TTC549 (cell line): ENCODE data around the gene CROT.
"Not testable (repeated sequence)": the region's sequence is repeated elsewhere in the genome, so short reads cannot be mapped to it uniquely, and the experiment has no call there.

ENCODE experiments used
- FAIRE-seq: peaks from 2 replicates; lab custom pipeline; 2012; peaks lifted over from hg19 to GRCh38; lab: Jason Lieb, UNC

CROT gene, protein sequence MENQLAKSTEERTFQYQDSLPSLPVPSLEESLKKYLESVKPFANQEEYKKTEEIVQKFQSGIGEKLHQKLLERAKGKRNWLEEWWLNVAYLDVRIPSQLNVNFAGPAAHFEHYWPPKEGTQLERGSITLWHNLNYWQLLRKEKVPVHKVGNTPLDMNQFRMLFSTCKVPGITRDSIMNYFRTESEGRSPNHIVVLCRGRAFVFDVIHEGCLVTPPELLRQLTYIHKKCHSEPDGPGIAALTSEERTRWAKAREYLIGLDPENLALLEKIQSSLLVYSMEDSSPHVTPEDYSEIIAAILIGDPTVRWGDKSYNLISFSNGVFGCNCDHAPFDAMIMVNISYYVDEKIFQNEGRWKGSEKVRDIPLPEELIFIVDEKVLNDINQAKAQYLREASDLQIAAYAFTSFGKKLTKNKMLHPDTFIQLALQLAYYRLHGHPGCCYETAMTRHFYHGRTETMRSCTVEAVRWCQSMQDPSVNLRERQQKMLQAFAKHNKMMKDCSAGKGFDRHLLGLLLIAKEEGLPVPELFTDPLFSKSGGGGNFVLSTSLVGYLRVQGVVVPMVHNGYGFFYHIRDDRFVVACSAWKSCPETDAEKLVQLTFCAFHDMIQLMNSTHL

DNA sequence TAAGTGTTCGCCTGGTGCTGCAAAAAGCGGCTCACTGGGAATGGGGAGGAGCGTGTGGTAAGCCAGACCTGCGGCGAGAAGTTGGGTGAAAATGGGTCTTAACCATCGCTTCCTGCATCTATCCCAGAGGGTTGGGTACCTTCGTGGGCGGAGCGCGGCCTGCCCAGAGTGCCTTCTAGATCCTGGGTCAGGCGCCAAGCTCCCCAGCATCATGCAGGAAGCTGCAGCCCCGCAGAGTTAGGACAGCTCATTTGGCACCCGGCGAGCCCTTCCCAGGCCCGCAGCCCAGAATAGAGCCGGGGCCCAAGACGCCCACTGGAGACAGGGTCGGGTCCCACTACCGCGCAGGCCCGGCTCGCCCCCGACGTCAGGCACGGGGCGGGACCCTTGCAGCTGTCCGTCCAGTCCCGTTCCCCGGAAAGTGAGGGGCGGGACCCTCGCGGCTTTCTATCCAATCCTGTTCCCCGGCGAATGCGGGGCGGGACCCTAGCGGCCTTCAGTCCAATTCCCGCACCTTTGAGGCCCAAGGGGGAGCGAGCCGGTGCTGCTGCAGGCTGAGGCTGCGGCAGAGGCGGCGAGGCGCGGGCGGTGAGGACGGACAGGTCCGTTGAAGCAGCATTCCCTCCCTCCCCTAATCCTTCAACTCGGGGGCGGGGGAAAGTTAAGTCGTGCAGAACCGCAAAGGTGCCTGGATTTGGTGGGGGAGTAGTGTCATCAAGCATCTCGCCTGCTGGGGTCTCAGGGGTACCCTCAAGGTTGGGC lies at the start of gene CROT:
Gene CROT (plus strand): TSS at position 499 of the 762 bp plus-strand sequence. CDS start 3,405 bp downstream, outside the sequence.
- FAIRE-seq: peak; percentile 64

DNA sequence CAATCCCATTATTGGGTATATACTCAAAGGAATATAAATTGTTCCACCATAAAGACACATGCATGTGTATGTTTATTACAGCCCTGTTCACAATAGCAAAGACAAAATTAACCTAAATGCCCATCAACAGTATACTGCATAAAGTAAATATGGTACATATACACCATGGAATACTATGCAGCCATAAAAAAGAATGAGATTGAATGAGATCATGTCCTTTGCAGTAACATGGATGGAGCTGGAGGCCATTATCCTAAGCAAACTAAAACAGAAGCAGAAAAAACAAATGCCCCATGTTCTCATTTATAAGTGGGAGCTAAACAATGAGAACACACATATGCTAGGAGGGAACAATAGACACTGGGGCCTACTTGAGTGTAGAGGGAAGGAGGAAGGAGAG lies 44.7 kb upstream of the CROT start:
- FAIRE-seq: no peak

DNA sequence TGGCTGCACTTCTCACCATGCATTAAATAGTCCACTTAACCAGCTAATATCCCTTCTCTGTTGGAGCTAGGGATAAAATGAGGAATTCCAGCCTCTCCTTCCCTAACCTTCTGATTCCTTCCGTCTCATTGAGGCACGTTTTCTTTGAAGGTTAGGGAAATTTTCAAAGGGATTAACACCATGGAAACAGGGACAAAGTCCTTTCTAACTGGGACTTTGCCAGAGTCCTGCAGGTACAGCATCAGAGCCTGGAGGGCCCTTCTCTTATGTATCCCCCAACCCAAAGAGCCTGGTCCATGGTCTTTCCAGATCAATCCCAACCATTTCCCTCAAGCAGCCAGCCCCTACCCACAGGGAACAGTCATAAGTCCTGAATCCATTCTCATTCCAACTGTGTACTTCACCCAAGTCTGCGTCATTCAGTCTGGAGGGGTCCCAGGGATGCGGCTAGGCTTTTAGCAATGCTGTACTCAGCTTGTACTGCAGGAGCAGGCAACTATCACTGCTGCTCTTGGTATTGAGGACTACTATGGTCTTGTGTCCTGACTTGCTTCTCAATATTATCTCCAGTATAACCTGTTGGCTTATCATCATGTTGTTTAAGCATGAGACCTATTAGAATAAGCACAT lies 34.6 kb upstream of the CROT start:
- FAIRE-seq: no peak

DNA sequence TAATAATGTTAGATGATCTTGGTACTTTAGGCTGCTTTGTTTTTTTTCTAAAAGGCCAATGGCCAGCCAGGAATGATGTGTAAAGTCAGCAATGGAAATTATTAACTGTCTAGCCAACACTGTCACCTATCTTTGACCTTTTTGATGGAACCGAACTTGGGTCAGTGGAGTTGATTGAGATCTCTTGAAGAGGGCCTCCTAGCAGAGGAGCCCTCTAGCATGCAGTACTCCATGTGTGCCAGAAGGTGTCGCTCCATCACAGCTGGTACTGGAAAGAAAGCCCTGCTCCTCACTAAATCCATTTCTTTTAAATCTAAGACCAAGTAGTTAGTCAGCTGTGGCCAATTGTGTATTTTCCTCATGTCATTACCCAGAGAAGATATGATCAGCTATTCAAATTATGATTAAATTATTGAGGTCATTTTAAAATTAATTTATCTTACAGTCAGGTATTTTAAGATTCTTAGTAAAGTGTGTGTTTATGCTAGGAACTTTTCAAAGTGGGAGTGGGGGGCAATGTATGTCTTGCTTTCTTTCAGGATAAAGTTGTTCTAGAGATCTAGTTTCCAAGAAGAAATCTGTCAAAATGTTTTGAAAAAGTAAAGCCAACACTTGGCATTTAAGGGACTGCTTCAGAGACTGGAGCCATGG lies 33.1 kb upstream of the CROT start:
- no peak for FAIRE-seq

DNA sequence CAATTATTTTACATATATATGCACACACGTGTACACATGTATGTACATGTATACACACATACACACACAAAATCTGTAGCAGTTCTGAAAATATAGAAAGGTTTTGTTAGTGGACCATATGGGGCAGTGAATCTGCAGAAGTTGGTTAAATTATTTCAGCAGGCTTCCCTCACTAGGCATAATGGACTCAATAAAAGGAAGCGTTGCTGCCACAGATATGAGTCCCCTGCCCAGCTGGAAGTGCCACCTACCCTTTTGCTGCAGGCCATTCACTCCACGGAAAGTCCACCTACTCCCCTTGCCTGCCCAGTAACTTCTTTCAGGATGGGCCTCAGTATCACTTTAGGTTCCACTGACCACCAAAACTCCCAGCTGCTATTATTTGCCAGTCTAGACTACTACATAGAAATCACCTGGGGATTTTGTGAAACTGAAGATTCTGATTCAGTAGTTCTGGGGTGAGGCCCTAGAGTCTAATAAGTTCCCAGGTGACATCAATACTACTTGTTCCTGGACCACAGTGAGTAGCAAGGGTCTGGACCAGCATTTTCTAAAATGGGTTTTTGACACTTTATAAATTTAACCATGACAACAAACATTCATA lies 29.3 kb upstream of the CROT start:
- no peak for FAIRE-seq

DNA sequence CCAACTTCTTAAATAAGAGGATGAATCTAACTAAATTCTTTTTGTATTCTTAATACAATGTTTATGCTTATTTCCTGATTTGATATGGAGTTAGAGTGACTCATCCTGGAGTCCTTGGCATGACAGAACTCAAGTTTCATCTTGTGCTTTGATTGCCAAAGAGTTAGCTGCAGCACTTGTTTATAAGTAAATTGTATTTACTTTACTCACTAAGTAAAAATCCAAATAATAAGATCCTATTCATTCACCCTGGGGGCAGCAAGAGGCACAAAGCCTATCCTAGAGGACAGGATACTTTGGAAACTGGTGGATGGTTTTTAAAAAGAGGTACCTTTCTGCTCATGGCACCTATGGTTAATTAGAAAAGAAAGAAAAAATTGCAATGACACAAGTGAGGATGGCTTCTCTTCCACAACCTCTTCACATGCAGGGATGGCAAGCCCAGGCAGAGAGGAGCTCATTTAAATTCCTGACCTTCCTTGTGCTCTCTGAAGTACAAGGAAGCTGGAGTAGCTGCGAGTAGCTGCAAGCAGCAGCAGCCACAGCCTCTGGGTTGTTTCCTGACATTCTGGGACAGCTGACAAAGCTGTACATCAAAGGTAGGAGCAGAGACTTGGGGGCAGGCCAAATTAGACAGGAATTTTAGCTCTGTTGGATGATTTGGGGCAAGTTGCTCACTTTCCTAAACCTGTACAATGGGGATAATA lies 28.5 kb upstream of the CROT start:
- no peak for FAIRE-seq

DNA sequence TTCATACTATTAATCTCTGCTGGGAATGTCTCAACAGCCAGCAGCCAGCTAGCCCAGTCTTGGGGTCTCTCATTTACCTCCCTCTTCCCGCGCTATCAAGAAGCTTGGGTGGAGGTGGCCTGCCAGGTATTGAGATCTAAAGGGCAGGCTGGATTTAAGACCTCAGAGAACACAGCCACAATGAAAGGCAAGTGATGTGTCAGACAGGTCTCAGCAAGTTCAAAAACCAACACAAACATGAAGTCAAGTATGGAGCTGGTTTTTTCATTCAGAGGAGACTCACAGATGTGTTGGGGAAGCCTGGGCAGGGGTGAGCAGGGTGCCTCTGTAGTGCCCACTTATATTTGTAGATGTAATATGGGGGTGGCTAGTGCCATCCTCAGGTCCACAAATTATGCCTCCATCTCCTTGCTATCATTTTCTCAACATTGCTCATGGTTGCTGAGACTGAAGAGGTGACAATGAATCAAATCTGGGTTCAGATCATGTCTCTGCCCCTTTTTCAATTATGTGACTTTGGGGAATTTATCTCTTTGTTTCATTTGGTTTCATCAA lies 27.7 kb upstream of the CROT start:
- FAIRE-seq: no peak

DNA sequence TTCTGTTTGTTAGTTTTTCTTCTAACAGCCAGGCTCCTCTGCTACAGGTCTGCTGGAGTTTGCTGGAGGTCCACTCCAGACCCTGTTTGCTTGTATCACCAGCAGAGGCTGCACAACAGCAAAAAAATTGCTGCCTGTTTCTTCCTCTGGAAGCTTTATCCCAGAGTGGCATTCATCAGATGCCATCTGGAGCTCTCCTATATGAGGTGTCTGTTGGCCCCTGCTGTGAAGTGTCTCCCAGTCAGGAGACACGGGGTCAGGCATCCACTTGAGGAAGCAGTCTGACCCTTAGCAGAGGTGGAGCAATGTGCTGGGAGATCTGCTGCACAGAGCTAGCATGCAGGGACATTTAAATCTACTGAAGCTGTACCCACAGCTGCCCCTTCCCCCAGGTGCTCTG lies 26.7 kb upstream of the CROT start:
- FAIRE-seq: no peak

DNA sequence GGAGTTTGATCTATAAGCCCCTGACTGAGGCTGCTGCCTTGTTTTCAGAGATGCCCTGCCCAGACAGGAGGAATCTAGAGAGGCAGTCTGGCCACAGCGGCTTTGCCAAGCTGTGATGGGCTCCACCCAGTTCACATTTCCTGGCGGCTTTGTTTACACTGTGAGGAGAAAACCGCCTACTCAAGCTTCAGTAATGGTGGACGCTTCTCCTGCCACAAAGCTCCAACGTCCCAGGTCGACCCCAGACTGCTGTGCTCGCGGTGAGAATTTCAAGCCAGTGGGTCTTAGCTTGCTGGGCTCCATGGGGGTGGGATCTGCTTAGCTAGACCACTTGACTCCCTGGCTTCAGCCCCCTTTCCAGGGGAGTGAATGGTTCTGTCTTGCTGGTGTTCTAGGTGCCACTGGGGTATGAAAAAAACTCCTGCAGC lies 26.3 kb upstream of the CROT start:
- FAIRE-seq: not testable (repeated sequence)

DNA sequence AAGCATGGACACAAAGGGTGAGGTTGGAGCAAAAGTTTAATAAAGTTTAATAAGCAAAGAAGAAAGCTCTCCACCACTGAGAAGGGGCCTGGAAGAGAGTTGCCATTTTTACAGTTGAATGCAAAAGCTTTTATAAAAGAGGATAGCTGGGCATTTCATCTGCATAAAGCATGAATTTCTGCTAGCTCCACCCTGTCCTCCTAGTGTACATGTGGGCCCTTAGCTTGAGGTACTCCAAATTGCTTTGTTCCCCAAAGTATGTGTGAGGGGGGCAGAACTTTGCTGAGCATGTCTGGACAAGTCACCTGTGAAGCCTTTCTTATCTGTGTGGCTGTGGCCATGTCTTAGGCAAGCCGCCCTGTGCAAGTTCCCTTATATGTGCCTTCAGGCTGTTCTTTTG lies 22.6 kb upstream of the CROT start:
- no peak for FAIRE-seq

DNA sequence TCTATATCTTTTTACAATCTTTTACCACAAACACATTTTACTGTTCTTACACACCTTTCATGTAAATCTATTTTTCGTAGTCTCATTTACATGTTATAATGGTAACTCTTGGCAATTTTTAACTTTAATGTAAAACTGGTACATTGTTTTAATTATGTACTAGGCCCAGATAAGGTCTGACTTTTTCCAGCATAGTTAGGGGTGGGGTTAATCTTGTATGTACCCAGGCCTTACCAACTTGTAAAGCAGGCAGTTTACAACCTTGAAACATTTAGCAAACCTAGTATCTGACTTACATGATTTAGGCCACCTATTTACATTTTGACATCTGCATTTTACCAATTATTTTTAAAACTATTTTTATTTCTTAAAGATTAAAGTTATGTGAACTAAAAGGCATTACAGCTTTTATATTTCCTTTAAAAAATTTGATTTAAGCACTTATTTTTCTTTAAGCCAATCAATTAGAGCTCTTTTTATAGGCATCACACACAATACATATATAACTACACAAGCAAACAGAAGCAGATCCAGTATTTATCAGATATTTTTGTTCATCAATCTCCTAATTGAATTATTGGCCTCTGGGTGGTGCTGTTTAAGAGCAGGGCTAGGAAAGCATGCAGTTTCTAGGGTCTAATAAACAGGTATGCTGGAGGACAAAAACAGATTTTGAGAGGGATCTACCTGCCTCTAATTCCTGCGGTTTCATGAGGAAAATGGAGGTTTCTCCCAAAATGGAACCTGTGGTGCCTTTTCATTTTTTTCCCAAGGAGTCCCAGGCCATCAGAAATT lies 19.7 kb upstream of the CROT start:
- no peak for FAIRE-seq

DNA sequence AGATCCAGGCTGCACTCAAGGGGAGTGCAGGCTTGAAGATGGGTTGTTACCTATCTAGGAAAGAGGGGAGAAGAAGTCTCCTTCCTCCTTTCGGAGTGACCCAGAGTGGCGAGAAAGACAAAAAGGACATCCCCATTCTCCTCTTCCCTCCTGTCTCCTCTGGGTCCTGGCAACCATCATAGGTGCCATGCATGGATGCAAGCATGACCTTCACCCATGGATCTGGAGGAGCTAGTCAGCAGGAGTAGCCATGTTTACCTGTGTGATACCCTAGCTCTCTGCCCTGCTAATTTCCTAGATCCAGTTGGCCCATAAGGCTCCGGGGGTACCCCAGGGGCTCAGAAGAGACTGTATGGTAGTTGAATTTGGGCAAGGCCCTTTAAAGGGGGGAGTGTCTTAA lies 17.2 kb upstream of the CROT start:
- FAIRE-seq: no peak

DNA sequence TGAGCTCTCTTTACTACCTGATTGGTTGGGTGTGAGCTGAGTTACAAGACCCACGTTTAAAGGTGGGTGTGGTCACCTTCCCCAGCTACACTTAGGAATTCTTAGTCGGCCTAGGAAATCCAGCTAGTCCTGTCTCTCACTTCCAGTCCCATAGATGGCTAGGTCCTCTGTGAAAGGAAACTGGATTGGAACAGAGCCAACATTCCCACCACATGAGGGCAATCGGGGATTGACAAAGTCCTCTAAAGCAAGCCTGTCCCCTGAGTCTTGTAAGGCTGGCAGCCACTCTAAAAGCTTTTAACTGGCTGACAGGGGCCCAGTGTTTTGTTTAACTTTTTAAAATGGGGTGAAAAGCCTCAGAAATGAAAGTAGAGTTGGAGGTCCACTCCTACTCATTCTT lies 15.1 kb upstream of the CROT start:
- FAIRE-seq: no peak

DNA sequence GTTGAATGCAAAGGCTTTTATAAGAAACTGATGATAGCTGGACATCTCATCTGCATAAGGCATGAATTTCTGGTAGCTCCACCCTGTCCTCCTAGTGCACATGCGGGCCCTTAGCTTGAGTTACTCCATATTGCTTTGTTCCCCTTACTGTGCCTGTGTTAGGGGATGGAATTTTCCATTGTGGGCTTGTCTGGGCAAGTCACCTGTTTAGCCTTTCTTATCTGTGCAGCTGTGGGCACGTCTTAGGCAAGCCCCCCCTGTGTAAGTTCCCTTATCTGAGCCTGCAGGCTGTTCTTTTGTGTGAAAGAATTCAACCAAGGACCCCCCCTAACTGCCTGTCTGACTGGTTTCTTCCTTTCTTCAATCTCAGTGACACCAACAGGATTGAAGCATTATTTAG lies 14.5 kb upstream of the CROT start:
- FAIRE-seq: no peak

DNA sequence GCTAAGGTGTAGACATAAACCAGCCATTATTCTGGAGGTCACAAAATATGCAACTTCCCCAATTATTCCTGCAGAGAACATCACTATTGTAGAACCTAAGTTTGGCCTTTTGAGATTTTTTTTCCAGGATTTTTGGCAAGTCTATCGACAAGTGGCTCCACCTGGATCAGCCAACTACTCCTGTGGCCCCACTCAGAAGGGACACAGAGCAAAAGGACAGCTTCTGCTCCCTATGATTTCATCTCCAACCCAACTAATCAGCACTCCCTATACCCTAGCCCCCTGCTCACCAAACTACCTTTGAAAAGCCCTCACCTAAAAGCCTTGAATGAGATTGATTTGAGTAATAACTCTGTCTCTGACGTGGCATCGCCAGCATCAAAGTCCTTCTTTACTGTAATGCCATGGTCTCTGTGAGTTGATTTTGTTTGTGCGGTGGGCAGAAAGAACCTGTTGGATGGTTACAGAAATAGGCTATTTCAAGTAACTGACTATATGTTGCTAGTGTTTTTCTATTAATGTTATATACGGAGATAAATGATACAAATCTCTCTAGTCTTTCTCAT lies 13.7 kb upstream of the CROT start:
- no peak for FAIRE-seq

DNA sequence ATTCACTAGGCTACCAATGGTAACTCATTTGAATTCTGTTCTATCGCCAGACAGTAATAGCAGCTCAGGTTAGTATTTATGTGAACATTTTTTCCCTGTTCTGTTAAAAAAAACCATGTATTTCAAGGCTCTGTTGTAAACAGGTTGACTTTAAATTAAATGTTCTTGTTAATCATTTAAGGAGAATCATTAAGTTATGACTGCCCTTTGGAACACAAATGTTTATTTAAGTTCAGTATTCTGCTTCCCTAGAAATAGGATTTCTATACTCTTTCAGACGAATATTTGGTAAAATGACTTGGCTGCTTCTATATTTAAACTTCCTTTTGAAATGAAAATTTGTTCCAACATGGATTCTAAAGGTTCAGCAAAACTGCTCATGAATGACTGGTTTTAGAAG lies 13.1 kb upstream of the CROT start:
- FAIRE-seq: no peak

DNA sequence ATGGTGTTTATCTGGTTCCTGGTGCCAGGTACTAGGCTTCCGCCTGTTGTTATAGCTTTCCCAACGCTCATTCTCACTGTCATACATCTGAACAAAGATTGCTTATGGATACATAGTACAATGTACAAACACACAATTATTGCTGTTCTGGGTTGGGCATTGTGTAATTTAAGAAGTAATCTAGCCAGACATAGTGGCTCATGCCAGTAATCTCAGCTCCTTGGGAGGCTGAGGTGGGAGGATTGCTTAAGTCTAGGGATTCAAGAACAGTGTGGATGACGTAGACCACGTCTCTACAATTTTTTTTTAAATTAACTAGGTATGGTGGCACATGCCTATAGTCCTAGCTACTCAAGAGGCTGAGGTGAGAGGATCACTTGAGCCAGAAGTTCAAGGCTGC lies 9.3 kb upstream of the CROT start:
- no peak for FAIRE-seq

DNA sequence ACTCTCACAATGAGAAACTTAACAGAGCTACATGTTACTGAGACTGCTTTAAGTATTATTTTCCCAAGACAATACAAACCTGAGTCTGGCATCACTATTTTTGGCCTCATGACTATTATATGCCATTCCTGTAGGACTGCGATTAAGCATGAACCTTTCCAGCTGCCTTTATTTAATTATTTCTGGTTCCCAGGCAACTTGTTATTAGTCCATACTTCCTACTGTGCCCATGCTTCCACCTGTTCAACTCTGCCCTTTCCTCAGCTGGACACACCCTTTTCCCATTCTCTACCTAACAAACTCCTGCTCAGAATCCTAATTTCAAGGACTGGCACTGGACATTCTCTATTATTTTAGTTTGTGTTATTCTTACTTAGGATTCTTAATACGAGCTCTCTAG lies 8.1 kb upstream of the CROT start:
- no peak for FAIRE-seq

DNA sequence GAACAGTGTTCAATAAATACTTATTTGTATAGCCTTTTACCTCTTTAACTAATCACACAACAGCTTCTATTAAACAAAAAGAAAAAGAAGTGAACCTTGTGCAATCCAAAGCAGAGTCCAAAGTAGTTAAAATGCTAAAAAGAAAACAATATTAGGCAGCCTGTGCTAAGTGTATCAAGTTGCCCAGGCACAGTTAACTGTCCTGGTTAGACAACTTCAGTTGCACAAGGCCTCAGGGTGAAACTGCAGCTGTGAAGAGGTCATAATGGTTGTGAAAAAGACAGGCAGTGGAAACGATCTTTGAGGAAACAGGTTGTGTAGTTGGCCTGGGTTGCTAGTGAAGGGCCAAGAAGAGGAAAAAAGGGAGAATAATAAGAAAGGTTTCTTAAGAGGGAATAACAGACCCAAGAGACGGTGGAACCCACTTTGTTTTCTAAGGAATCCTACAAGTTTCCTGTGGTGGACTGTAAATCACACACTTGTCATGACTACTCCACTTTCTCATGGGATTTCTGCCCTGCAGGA lies 6.0 kb upstream of the CROT start:
- FAIRE-seq: no peak
